BJ (cell line): ENCODE measurements around the gene FPR3. TPM values are rescaled to one million over a fixed set of nuclear protein-coding genes. Genes with fewer than 3 reads are reported as not detected.

ENCODE experiments used
- CTCF ChIA-PET: fragments of 350-600 bp; formaldehyde crosslinking; extraction: SDS; loops from one replicate; lab custom pipeline; 2021; ENCODE audit warnings: antibody characterized with exemption, inconsistent platforms; lab: Yijun Ruan, JAX
- POLR2A ChIA-PET: fragments of 300-600 bp; sonication (Branson Sonifier 250); formaldehyde crosslinking; extraction: SDS; loops from one replicate; lab custom pipeline; 2021; ENCODE audit warnings: antibody characterized with exemption; lab: Charles Lee
- DNase-seq: peaks from one replicate; pipeline ENCODE4 v3.0.0-alpha.2; 2011; ENCODE audit warnings: low read depth
- H3K27me3 ChIP-seq: 2 replicates; pipeline ENCODE4 v1.6.0; 2011; ENCODE audit warnings: low read length; ENCODE audit not compliant: control insufficient read depth, insufficient read depth
- H3K36me3 ChIP-seq: 2 replicates; pipeline ENCODE4 v1.5.1; 2011; ENCODE audit warnings: low read length; ENCODE audit not compliant: control insufficient read depth, insufficient read depth
- H3K4me3 ChIP-seq: 2 replicates; pipeline ENCODE4 v1.5.1; 2011; ENCODE audit warnings: low read depth, mild to moderate bottlenecking, control low read depth, low read length
- CTCF ChIP-seq: IDR thresholded peaks from 2 replicates; pipeline ENCODE4 v1.5.1; 2011; ENCODE audit warnings: low read depth, mild to moderate bottlenecking, control low read depth, inconsistent platforms, low read length, moderate library complexity; ENCODE audit not compliant: insufficient read depth
- polyA plus RNA-seq: library from polyadenylated mRNA; depleted of rRNA; stranded (reverse); fragments of >200 nt; gene quantifications from 2 replicates; pipeline ENCODE4 v1.2.3, GENCODE V29; 2011

The FPR3 gene
- polyA plus RNA-seq, 1 experiment, result not detected

DNA sequence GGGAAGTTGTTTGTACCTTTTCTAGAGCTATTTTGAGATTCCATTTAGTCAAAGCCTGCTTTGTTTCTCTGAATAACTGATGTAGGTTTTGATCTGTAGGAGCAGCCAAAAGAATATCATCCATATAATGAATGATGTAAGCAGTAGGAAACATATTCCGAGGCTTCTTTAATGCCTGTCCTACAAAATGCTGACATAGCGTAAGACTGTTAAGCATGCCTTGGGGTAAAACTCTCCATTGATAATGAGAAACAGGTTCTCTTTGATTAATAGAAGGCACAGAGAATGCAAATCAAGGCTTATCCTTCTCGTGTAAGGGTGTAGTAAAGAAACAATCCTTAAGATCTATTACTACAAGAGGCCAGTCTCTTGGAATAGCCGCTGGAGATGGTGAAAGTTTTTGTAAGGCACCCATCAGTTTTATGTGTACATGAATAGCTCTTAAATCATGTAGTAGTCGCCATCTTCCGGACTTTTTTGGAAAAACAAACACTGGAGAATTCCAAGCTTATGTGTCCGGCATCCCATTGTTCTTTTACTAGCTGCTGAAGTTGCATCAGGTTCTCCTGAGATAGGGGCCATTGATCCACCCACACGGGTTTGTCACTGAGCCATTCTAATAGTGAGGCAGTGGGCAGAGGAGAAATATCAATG, 13.5 kb downstream of the FPR3 start:
- Histone ChIP-seq H3K4me3 (no peak overlapping the region), H3K27me3 (no peaks in the 10 kb centered on the region), H3K36me3 (no peaks in the 10 kb centered on the region)
- ChIA-PET POLR2A (no interaction called here), CTCF (interaction anchor here (0.6 to 1.3 kb wide), 4 partner anchors 12 to 410 kb away, joined by 3 to 10 read pairs (median 3); no protein-coding TSS in a partner anchor)
- peak; percentile 10; the same call in 1 of the 2 replicates for TF ChIP-seq CTCF
- no peak for DNase-seq

- ChIA-PET POLR2A (no interaction called here), CTCF (no interaction called here)
- DNase-seq, result no peak
These were observed 14.8 kb downstream of the FPR3 start for GRCh38 chr19:51809787-51810186.

DNA sequence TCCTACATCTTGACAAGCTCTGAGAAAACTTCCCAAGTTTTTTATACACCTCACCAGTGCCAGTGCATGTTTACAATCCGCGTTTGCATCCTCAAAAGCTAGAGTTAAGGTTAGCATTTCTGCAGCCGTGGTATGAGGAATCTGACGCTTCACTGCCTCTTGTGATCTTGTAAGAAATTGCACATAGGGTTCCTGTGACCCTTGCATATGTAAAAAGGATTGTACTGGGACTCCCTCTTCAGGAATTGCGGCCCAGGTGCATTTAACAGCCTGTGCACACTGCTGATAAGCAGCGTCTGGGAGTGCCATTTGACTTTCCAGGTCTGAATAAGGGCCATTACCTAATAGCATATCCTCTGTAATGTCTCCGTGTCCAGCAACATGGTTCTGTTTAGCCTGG, 15.3 kb downstream of the FPR3 start:
- H3K27me3 ChIP-seq, result no peaks in the 10 kb centered on the region
- H3K4me3 ChIP-seq, result no peak overlapping the region
- POLR2A ChIA-PET, result no interaction called here
- CTCF ChIA-PET, result no interaction called here
- DNase-seq, result no peak
- TF ChIP-seq CTCF, result no peak
- H3K36me3 ChIP-seq, result no peaks in the 10 kb centered on the region

More at GRCh38 chr19:51809787-51810186, 14.8 kb downstream of the FPR3 start:
- Histone ChIP-seq H3K36me3 (no peaks in the 10 kb centered on the region), H3K4me3 (no peak overlapping the region), H3K27me3 (no peaks in the 10 kb centered on the region)
- TF ChIP-seq CTCF, result no peak

DNA sequence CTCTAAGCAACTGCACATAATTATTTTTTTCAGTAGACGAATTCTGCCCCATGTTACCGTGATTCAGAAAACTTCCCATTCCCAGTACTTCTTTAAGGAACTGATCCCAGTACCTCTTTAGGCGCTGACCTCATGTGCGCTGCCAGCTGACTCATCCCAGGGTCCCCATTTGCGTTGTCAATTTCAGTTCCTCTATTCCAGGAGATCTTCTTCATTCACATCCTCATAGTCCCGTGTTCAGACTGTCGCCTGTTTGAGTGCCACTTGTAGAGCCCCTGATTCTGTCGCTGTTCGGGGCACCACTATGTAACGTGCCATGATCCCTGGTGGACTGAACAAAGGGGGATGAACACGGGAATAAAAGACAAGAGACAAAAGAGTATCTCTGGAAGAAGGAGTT, 16.4 kb downstream of the FPR3 start:
- ChIA-PET POLR2A (no interaction called here), CTCF (no interaction called here)
- no peaks in the 10 kb centered on the region for H3K27me3 ChIP-seq
- no peak overlapping the region for H3K4me3 ChIP-seq
- H3K36me3 ChIP-seq, result no peaks in the 10 kb centered on the region
- no peak for TF ChIP-seq CTCF
- DNase-seq, result no peak

- ChIA-PET CTCF (no interaction called here), POLR2A (no interaction called here)
- no peak overlapping the region for H3K4me3 ChIP-seq
- H3K27me3 ChIP-seq, result no peaks in the 10 kb centered on the region
- H3K36me3 ChIP-seq, result no peaks in the 10 kb centered on the region
- DNase-seq, result no peak
- no peak for TF ChIP-seq CTCF
These were observed 20.1 kb downstream of the FPR3 start for GRCh38 chr19:51815043-51815442.
